Loucy (cell line): ENCODE data around the gene SERINC1.
"Not testable (repeated sequence)": the region's sequence is repeated elsewhere in the genome, so short reads cannot be mapped to it uniquely, and the experiment has no call there.

Experiments used
- H2AFZ ChIP-seq: fragments of 200-600 bp; sonication (generic); 2 replicates; pipeline ENCODE4 v1.6.0; 2016; ENCODE audit warnings: antibody characterized with exemption, mild to moderate bottlenecking, low read length, moderate library complexity
- H3F3A ChIP-seq: fragments of 200-600 bp; 2 replicates; pipeline ENCODE4 v1.6.0; 2016; ENCODE audit warnings: antibody characterized with exemption, low read depth, mild to moderate bottlenecking
- H3K27me3 ChIP-seq: fragments of 200-600 bp; sonication (generic); 2 replicates; pipeline ENCODE4 v1.6.1; 2014; ENCODE audit warnings: low read length, mild to moderate bottlenecking; ENCODE audit not compliant: insufficient read depth, poor library complexity, severe bottlenecking
- H3K36me3 ChIP-seq: fragments of 200-600 bp; sonication (generic); 2 replicates; pipeline ENCODE4 v1.6.1; 2016; ENCODE audit warnings: low read length; ENCODE audit not compliant: insufficient read depth
- H3K4me1 ChIP-seq: fragments of 200-600 bp; sonication (generic); 2 replicates; pipeline ENCODE4 v1.5.1; 2014; ENCODE audit warnings: low read length, mild to moderate bottlenecking; ENCODE audit not compliant: insufficient read depth, poor library complexity, severe bottlenecking
- H3K4me2 ChIP-seq: fragments of 200-600 bp; sonication (generic); 2 replicates; pipeline ENCODE4 v1.6.0; 2014; ENCODE audit warnings: antibody characterized with exemption, low read length, low read depth, mild to moderate bottlenecking; ENCODE audit not compliant: poor library complexity, severe bottlenecking
- H3K4me3 ChIP-seq: fragments of 200-600 bp; sonication (generic); 2 replicates; pipeline ENCODE4 v1.5.1; 2014; ENCODE audit warnings: low read length, mild to moderate bottlenecking, mixed read lengths; ENCODE audit not compliant: poor library complexity, severe bottlenecking
- H3K79me2 ChIP-seq: fragments of 200-600 bp; sonication (generic); 2 replicates; pipeline ENCODE4 v1.6.1; 2014; ENCODE audit warnings: low read length; ENCODE audit not compliant: insufficient read depth
- H3K9ac ChIP-seq: fragments of 200-600 bp; sonication (generic); 2 replicates; pipeline ENCODE4 v1.6.0; 2014; ENCODE audit warnings: mild to moderate bottlenecking, low read depth, low read length, moderate library complexity; ENCODE audit not compliant: poor library complexity, severe bottlenecking
- H3K9me2 ChIP-seq: fragments of 200-600 bp; sonication (generic); replicated peaks from 2 replicates; pipeline ENCODE4 v1.6.1; 2016; ENCODE audit warnings: low read depth, low read length, mixed read lengths
- H3K9me3 ChIP-seq: fragments of 200-600 bp; sonication (generic); 2 replicates; pipeline ENCODE4 v1.6.1; 2014; ENCODE audit warnings: mild to moderate bottlenecking, antibody characterized with exemption, low read length, low read depth; ENCODE audit not compliant: insufficient read depth
- H4K20me1 ChIP-seq: fragments of 200-600 bp; sonication (generic); 2 replicates; pipeline ENCODE4 v1.6.0; 2014; ENCODE audit warnings: antibody characterized with exemption, low read length, mild to moderate bottlenecking; ENCODE audit not compliant: insufficient read depth, poor library complexity, severe bottlenecking
- CTCF ChIP-seq: fragments of 200-600 bp; sonication (generic); conservative IDR thresholded peaks from 2 replicates; pipeline ENCODE4 v1.5.1; 2014; ENCODE audit warnings: mild to moderate bottlenecking, antibody characterized with exemption, low read length
- EZH2phosphoT487 ChIP-seq: fragments of 200-600 bp; IDR thresholded peaks from 2 replicates; pipeline ENCODE4 v1.6.1; 2018; ENCODE audit warnings: antibody characterized with exemption, mild to moderate bottlenecking, moderate library complexity, borderline replicate concordance

Gene SERINC1

GRCh38 chr6:122459240-122459639 lies 12.4 kb downstream of the SERINC1 start:
- TF ChIP-seq CTCF (no peak), EZH2phosphoT487 (no peak)
- Histone ChIP-seq H3K36me3 (peaks cover 36% of the 10 kb centered on the region), H3F3A (no peaks in the 10 kb centered on the region), H3K79me2 (peaks cover 60% of the 10 kb centered on the region), H3K27me3 (no peaks in the 10 kb centered on the region), H3K4me3 (no peak overlapping the region), H3K9me2 (no peaks in the 10 kb centered on the region), H3K4me2 (peak overlapping the region; percentile 35), H2AFZ (no peak overlapping the region), H3K9ac (no peak overlapping the region), H3K4me1 (peaks cover 20% of the 10 kb centered on the region), H3K9me3 (no peaks in the 10 kb centered on the region), H4K20me1 (peaks cover 78% of the 10 kb centered on the region)

- H3K4me3 ChIP-seq = no peak overlapping the region
- H3K36me3 ChIP-seq = peaks cover 47% of the 10 kb centered on the region
- no peak overlapping the region for H2AFZ ChIP-seq
- TF ChIP-seq EZH2phosphoT487 = no peak
- no peak for TF ChIP-seq CTCF
- no peaks in the 10 kb centered on the region for H3K9me2 ChIP-seq
- no peaks in the 10 kb centered on the region for H3F3A ChIP-seq
- H3K27me3 ChIP-seq = no peaks in the 10 kb centered on the region
- no peak overlapping the region for H3K9ac ChIP-seq
- H4K20me1 ChIP-seq = peaks cover 68% of the 10 kb centered on the region
- peaks cover 20% of the 10 kb centered on the region for H3K4me1 ChIP-seq
- H3K4me2 ChIP-seq = no peak overlapping the region
- H3K79me2 ChIP-seq = peaks cover 49% of the 10 kb centered on the region
- H3K9me3 ChIP-seq = no peaks in the 10 kb centered on the region
Observed at GRCh38 chr6:122458087-122458486, 13.5 kb downstream of the SERINC1 start.

- H3K79me2 ChIP-seq = peaks cover 20% of the 10 kb centered on the region
- peaks cover 76% of the 10 kb centered on the region for H3K36me3 ChIP-seq
- peaks cover 41% of the 10 kb centered on the region for H4K20me1 ChIP-seq
Observed at GRCh38 chr6:122455116-122455515, 16.5 kb downstream of the SERINC1 start.

GRCh38 chr6:122454673-122455072 lies 16.9 kb downstream of the SERINC1 start:
- TF ChIP-seq EZH2phosphoT487 (no peak), CTCF (no peak)
- H3F3A ChIP-seq = no peaks in the 10 kb centered on the region
- no peak overlapping the region for H3K4me3 ChIP-seq
- peaks cover 9% of the 10 kb centered on the region for H3K4me1 ChIP-seq
- peaks cover 79% of the 10 kb centered on the region for H3K36me3 ChIP-seq
- peaks cover 16% of the 10 kb centered on the region for H3K79me2 ChIP-seq
- H3K4me2 ChIP-seq = no peak overlapping the region
- no peak overlapping the region for H2AFZ ChIP-seq
- H3K9ac ChIP-seq = no peak overlapping the region
- H3K27me3 ChIP-seq = no peaks in the 10 kb centered on the region
- no peaks in the 10 kb centered on the region for H3K9me2 ChIP-seq
- peaks cover 37% of the 10 kb centered on the region for H4K20me1 ChIP-seq
- no peaks in the 10 kb centered on the region for H3K9me3 ChIP-seq

More at GRCh38 chr6:122455116-122455515, 16.5 kb downstream of the SERINC1 start:
- H3K27me3 ChIP-seq, H3K9me3 ChIP-seq, H3F3A ChIP-seq, H3K9ac ChIP-seq, H3K4me2 ChIP-seq, H3K4me3 ChIP-seq, H2AFZ ChIP-seq, H3K9me2 ChIP-seq: not testable (repeated sequence)
- H3K4me1 ChIP-seq = peaks cover 10% of the 10 kb centered on the region
